OCI-LY1 (cell line): ENCODE data around the gene YBEY.
A peak's percentile ranks its signal among the peaks of the same experiment; 100 is the strongest.

Source experiments
- H2AFZ ChIP-seq: fragments of 200-600 bp; sonication (generic), shearing (Covaris generic); 2 replicates; pipeline ENCODE4 v1.6.0; 2014; ENCODE audit warnings: antibody characterized with exemption, mild to moderate bottlenecking, low read length
- H3F3A ChIP-seq: fragments of 200-600 bp; sonication (generic), shearing (Covaris generic); 2 replicates; pipeline ENCODE4 v1.6.0; 2014; ENCODE audit warnings: mild to moderate bottlenecking, antibody characterized with exemption, low read length, moderate library complexity; ENCODE audit not compliant: insufficient read depth
- H3K27ac ChIP-seq: fragments of 200-600 bp; sonication (generic); 2 replicates; pipeline ENCODE4 v1.5.1; 2014; ENCODE audit warnings: low read length, mixed run types, mild to moderate bottlenecking, low read depth; ENCODE audit not compliant: poor library complexity, severe bottlenecking
- H3K27me3 ChIP-seq: fragments of 200-600 bp; sonication (generic); 2 replicates; pipeline ENCODE4 v1.6.0; 2014; ENCODE audit warnings: antibody characterized with exemption, mild to moderate bottlenecking, low read length, moderate library complexity; ENCODE audit not compliant: insufficient read depth
- H3K36me3 ChIP-seq: fragments of 200-600 bp; sonication (generic); 2 replicates; pipeline ENCODE4 v1.6.1; 2014; ENCODE audit warnings: mild to moderate bottlenecking, antibody characterized with exemption, low read length, moderate library complexity, mixed read lengths; ENCODE audit not compliant: insufficient read depth
- H3K4me1 ChIP-seq: fragments of 200-600 bp; sonication (generic); 2 replicates; pipeline ENCODE4 v1.5.1; 2014; ENCODE audit warnings: mild to moderate bottlenecking, low read length, moderate library complexity; ENCODE audit not compliant: insufficient read depth, severe bottlenecking
- H3K4me2 ChIP-seq: fragments of 200-600 bp; sonication (generic), shearing (Covaris generic); 2 replicates; pipeline ENCODE4 v1.6.1; 2014; ENCODE audit warnings: low read length
- H3K4me3 ChIP-seq: fragments of 200-600 bp; sonication (generic); 2 replicates; pipeline ENCODE4 v1.5.1; 2014; ENCODE audit warnings: low read length, low read depth, mild to moderate bottlenecking, mixed read lengths; ENCODE audit not compliant: poor library complexity, severe bottlenecking
- H3K79me2 ChIP-seq: fragments of 200-600 bp; shearing (Covaris generic); 2 replicates; pipeline ENCODE4 v1.6.1; 2016; ENCODE audit warnings: mixed run types, low read length, mixed read lengths; ENCODE audit not compliant: insufficient read depth
- H3K9ac ChIP-seq: fragments of 200-600 bp; sonication (generic), shearing (Covaris generic); 2 replicates; pipeline ENCODE4 v1.6.1; 2014; ENCODE audit warnings: mild to moderate bottlenecking, low read length, mixed read lengths
- H3K9me2 ChIP-seq: fragments of 200-600 bp; sonication (generic), shearing (Covaris generic); 2 replicates; pipeline ENCODE4 v1.6.1; 2014; ENCODE audit warnings: low read depth, mild to moderate bottlenecking, low read length, mixed read lengths
- H3K9me3 ChIP-seq: fragments of 200-600 bp; shearing (Covaris generic); 2 replicates; pipeline ENCODE4 v1.6.1; 2014; ENCODE audit warnings: low read length, mixed read lengths
- H4K20me1 ChIP-seq: fragments of 200-600 bp; sonication (generic), shearing (Covaris generic); 2 replicates; pipeline ENCODE4 v1.6.0; 2016; ENCODE audit warnings: mild to moderate bottlenecking, low read length; ENCODE audit not compliant: insufficient read depth
- EZH2 ChIP-seq: fragments of 200-600 bp; sonication (generic), shearing (Covaris generic); IDR thresholded peaks from 2 replicates; pipeline ENCODE4 v1.8.0; 2017; ENCODE audit warnings: borderline replicate concordance, mixed run types, mild to moderate bottlenecking, antibody characterized with exemption, low read length, moderate library complexity, mixed read lengths
- TF ChIP-seq, protein P1 (sequence below): fragments of 200-600 bp; sonication (generic), shearing (Covaris generic); IDR thresholded peaks from 2 replicates; pipeline ENCODE4 v1.5.1; 2017; ENCODE audit warnings: mild to moderate bottlenecking, antibody characterized with exemption, low read length, moderate library complexity, mixed read lengths

YBEY gene

DNA sequence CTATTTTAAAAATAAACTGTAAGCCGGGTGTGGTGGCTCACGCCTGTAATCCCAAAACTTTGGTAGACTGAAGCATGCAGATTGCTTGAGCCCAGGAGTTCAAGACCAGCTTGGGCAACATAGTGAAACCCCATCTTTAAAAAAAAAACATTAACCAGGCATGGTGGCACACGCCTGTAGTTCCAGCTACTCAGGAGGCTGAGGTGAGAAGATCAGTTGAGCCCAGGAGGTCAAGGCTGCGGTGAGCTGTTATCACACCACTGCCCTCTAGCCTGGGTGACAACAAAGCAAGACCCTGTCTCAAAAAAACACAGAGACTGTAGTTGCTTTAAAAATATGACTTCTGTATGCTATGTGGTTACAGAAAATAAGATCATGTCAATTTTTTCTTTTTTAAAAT lies 33.3 kb upstream of the YBEY start:
- H2AFZ ChIP-seq, result no peak overlapping the region
- H3K27ac ChIP-seq, result peak overlapping the region; percentile 65
- peaks cover 43% of the 10 kb centered on the region for H3K4me1 ChIP-seq
- H3K27me3 ChIP-seq, result no peaks in the 10 kb centered on the region
- no peaks in the 10 kb centered on the region for H4K20me1 ChIP-seq
- no peaks in the 10 kb centered on the region for H3K79me2 ChIP-seq
- TF ChIP-seq EZH2, result no peak
- TF ChIP-seq, protein P1, sequence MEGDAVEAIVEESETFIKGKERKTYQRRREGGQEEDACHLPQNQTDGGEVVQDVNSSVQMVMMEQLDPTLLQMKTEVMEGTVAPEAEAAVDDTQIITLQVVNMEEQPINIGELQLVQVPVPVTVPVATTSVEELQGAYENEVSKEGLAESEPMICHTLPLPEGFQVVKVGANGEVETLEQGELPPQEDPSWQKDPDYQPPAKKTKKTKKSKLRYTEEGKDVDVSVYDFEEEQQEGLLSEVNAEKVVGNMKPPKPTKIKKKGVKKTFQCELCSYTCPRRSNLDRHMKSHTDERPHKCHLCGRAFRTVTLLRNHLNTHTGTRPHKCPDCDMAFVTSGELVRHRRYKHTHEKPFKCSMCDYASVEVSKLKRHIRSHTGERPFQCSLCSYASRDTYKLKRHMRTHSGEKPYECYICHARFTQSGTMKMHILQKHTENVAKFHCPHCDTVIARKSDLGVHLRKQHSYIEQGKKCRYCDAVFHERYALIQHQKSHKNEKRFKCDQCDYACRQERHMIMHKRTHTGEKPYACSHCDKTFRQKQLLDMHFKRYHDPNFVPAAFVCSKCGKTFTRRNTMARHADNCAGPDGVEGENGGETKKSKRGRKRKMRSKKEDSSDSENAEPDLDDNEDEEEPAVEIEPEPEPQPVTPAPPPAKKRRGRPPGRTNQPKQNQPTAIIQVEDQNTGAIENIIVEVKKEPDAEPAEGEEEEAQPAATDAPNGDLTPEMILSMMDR, result no peak
- no peak overlapping the region for H3K9ac ChIP-seq
- H3K9me2 ChIP-seq, result no peaks in the 10 kb centered on the region
- peaks cover 94% of the 10 kb centered on the region for H3K36me3 ChIP-seq
- no peak overlapping the region for H3K4me3 ChIP-seq
- no peaks in the 10 kb centered on the region for H3F3A ChIP-seq
- H3K4me2 ChIP-seq, result no peak overlapping the region
- no peaks in the 10 kb centered on the region for H3K9me3 ChIP-seq

GRCh38 chr21:46253610-46254124 lies 32.5 kb upstream of the YBEY start:
- Histone ChIP-seq H3K9me2 (no peaks in the 10 kb centered on the region), H3K4me3 (no peak overlapping the region), H4K20me1 (no peaks in the 10 kb centered on the region), H3F3A (no peaks in the 10 kb centered on the region), H3K4me1 (peaks cover 35% of the 10 kb centered on the region), H3K79me2 (no peaks in the 10 kb centered on the region), H3K27ac (peak overlapping the region; percentile 65), H3K4me2 (no peak overlapping the region), H3K27me3 (no peaks in the 10 kb centered on the region), H3K9ac (no peak overlapping the region), H2AFZ (no peak overlapping the region), H3K36me3 (peaks cover 94% of the 10 kb centered on the region), H3K9me3 (no peaks in the 10 kb centered on the region)
- no peak for TF ChIP-seq EZH2
- TF ChIP-seq, protein P1, result no peak

GRCh38 chr21:46254208-46254975 lies 31.8 kb upstream of the YBEY start:
- H3K27ac ChIP-seq, result peak overlapping the region; percentile 65

More at GRCh38 chr21:46254208-46254975, 31.8 kb upstream of the YBEY start:
- Histone ChIP-seq H3K4me1 (peaks cover 34% of the 10 kb centered on the region), H3K4me2 (no peak overlapping the region), H3K36me3 (peaks cover 94% of the 10 kb centered on the region), H3K9me3 (no peaks in the 10 kb centered on the region), H3K9ac (no peak overlapping the region), H3K4me3 (no peak overlapping the region), H4K20me1 (no peaks in the 10 kb centered on the region), H3K79me2 (no peaks in the 10 kb centered on the region), H3F3A (no peaks in the 10 kb centered on the region), H3K27me3 (no peaks in the 10 kb centered on the region), H3K9me2 (no peaks in the 10 kb centered on the region), H2AFZ (no peak overlapping the region)
- TF ChIP-seq, protein P1, result no peak
- TF ChIP-seq EZH2, result no peak
